HepG2 (cell line): ENCODE measurements around the gene ATP11A. TPM values are rescaled to one million over a fixed set of nuclear protein-coding genes. Genes with fewer than 3 reads are reported as not detected.

ENCODE experiments used
- CEBPG ChIP-seq: IDR thresholded peaks from 2 replicates; pipeline ENCODE4 v1.6.1; 2016
- CSRNP2 ChIP-seq: sonication (generic); formaldehyde crosslinking; conservative IDR thresholded peaks from 2 replicates; pipeline ENCODE4 v1.8.0; 2022; ENCODE audit warnings: low read depth, missing genetic modification reagents
- EED ChIP-seq: sonication (generic); formaldehyde crosslinking; IDR thresholded peaks from 2 replicates; pipeline ENCODE4 v1.5.0; 2020; ENCODE audit warnings: mild to moderate bottlenecking, missing genetic modification reagents
- FOSL2 ChIP-seq: sonication (generic); formaldehyde crosslinking; IDR thresholded peaks from 2 replicates; pipeline ENCODE4 v1.4.0; 2020; ENCODE audit warnings: missing genetic modification reagents
- FOXP1 ChIP-seq, 2 experiments: fragments of 450-650 bp in 1 of 2; IDR thresholded peaks; 2 replicates each; pipeline ENCODE4 v1.6.1; 2017 to 2018; ENCODE audit warnings: antibody characterized with exemption in 1 of 2
- HMG20A ChIP-seq: IDR thresholded peaks from 2 replicates; pipeline ENCODE4 v1.6.1; 2016; ENCODE audit warnings: borderline replicate concordance
- HNF4G ChIP-seq, 2 experiments: sonication (generic) in 1 of 2; formaldehyde crosslinking in 1 of 2; IDR thresholded peaks; 2 replicates each; pipeline versions ENCODE4 v1.4.0 to v1.6.1; 2011 to 2020; ENCODE audit warnings: borderline replicate concordance in 2 of 2, low read depth in 2 of 2, mild to moderate bottlenecking in 2 of 2, low read length in 1 of 2, missing genetic modification reagents in 1 of 2, moderate library complexity in 1 of 2
- KDM6A ChIP-seq: IDR thresholded peaks from 2 replicates; pipeline ENCODE4 v1.6.1; 2016; ENCODE audit warnings: low read depth
- MED8 ChIP-seq: sonication (generic); formaldehyde crosslinking; IDR thresholded peaks from 2 replicates; pipeline ENCODE4 v1.8.1; 2023; ENCODE audit warnings: mild to moderate bottlenecking, missing genetic modification reagents; ENCODE audit not compliant: insufficient replicate concordance
- MIER3 ChIP-seq: IDR thresholded peaks from 2 replicates; pipeline ENCODE4 v1.6.1; 2016; ENCODE audit warnings: missing compliant biosample characterization, borderline replicate concordance
- MIXL1 ChIP-seq: IDR thresholded peaks from 2 replicates; pipeline ENCODE4 v1.6.1; 2016
- MLX ChIP-seq: IDR thresholded peaks from 2 replicates; pipeline ENCODE4 v1.6.1; 2016
- MZF1 ChIP-seq: sonication (generic); formaldehyde crosslinking; IDR thresholded peaks from 2 replicates; pipeline ENCODE4 v1.8.1; 2023; ENCODE audit warnings: mild to moderate bottlenecking, missing genetic modification reagents, borderline replicate concordance
- NFYC ChIP-seq: IDR thresholded peaks from 2 replicates; pipeline ENCODE4 v1.6.1; 2016; ENCODE audit warnings: missing genetic modification reagents, missing compliant biosample characterization
- SKIL ChIP-seq: sonication (generic); formaldehyde crosslinking; IDR thresholded peaks from 2 replicates; pipeline ENCODE4 v1.8.0; 2022; ENCODE audit warnings: missing genetic modification reagents, mild to moderate bottlenecking, moderate library complexity, borderline replicate concordance
- SP4 ChIP-seq: sonication (generic); formaldehyde crosslinking; IDR thresholded peaks from 2 replicates; pipeline ENCODE4 v1.8.1; 2023; ENCODE audit warnings: mild to moderate bottlenecking, missing genetic modification reagents
- TCF7 ChIP-seq: sonication (generic); IDR thresholded peaks from 2 replicates; pipeline ENCODE4 v1.6.1; 2016; ENCODE audit warnings: antibody characterized with exemption, low read depth
- ZNF143 ChIP-seq: sonication (generic); formaldehyde crosslinking; IDR thresholded peaks from 2 replicates; pipeline ENCODE4 v1.4.0; 2020; ENCODE audit warnings: missing genetic modification reagents
- ZNF230 ChIP-seq: sonication (generic); formaldehyde crosslinking; IDR thresholded peaks from 2 replicates; pipeline ENCODE4 v1.4.0; 2020; ENCODE audit warnings: mild to moderate bottlenecking, missing genetic modification reagents
- ZNF3 ChIP-seq: IDR thresholded peaks from 2 replicates; pipeline ENCODE4 v1.7.0; 2017; ENCODE audit warnings: inconsistent platforms
- ZNF589 ChIP-seq: sonication (generic); formaldehyde crosslinking; conservative IDR thresholded peaks from 2 replicates; pipeline ENCODE4 v1.8.0; 2022; ENCODE audit warnings: mild to moderate bottlenecking, moderate library complexity, missing genetic modification reagents
- ZNF597 ChIP-seq: sonication (generic); formaldehyde crosslinking; IDR thresholded peaks from 2 replicates; pipeline ENCODE4 v1.5.0; 2020; ENCODE audit warnings: missing genetic modification reagents
- ZNF839 ChIP-seq: sonication (generic); formaldehyde crosslinking; IDR thresholded peaks from 2 replicates; pipeline ENCODE4 v1.4.0; 2020; ENCODE audit warnings: missing genetic modification reagents, mild to moderate bottlenecking, borderline replicate concordance
- polyA plus RNA-seq, 8 experiments: library from polyadenylated mRNA; depleted of rRNA in 3 of 8; stranded (reverse) in 7 of 8; unstranded in 1 of 8; fragments of >200 nt; fragmentation: Illumina TruSeq in 4 of 8; extraction: Trizol in 4 of 8; gene quantifications; 2 replicates each; pipeline versions ENCODE4 v1.2.1 to v1.2.3, GENCODE V29; 2011 to 2016; ENCODE audit warnings: low read depth in 4 of 8, missing spikeins in 1 of 8, mixed read lengths in 1 of 8; ENCODE audit not compliant: insufficient read depth in 1 of 8
- total RNA-seq, 5 experiments: library from RNA; depleted of rRNA; stranded (reverse); fragments of >200 nt; fragmentation: Illumina TruSeq; extraction: Trizol; gene quantifications; 2 replicates each; pipeline ENCODE4 v1.2.3, GENCODE V29; 2016; ENCODE audit warnings: low read depth in 1 of 5
- TF ChIP-seq, protein P1 (sequence below): sonication (generic); formaldehyde crosslinking; IDR thresholded peaks from 2 replicates; pipeline ENCODE4 v1.8.0; 2022; ENCODE audit warnings: missing genetic modification reagents, mild to moderate bottlenecking, borderline replicate concordance
- TF ChIP-seq, protein P2 (sequence below): sonication (generic); formaldehyde crosslinking; IDR thresholded peaks from 2 replicates; pipeline ENCODE4 v1.4.0; 2020; ENCODE audit warnings: missing genetic modification reagents

ATP11A gene
- total and polyA plus RNA-seq, 2 of the 13 experiments (the other 11 are each of a cell fraction or from before 2014, with no cell fraction given) = 18.4 to 20.1 TPM

GRCh38 chr13:112917737-112918136 is 227.9 kb downstream of the ATP11A start (continued):
- TF ChIP-seq SKIL (CRISPR knock-in tag) = no peak
- TF ChIP-seq FOSL2 (CRISPR knock-in tag) = no peak
- TF ChIP-seq KDM6A = no peak
- TF ChIP-seq CSRNP2 (CRISPR knock-in tag) = no peak
- TF ChIP-seq MED8 (CRISPR knock-in tag) = no peak
- TF ChIP-seq ZNF143 (CRISPR knock-in tag) = no peak
- no peak for TF ChIP-seq CEBPG
- no peak for TF ChIP-seq SP4
- TF ChIP-seq HMG20A (CRISPR knock-in tag) = no peak
- no peak for TF ChIP-seq NFYC (CRISPR knock-in tag)
- TF ChIP-seq, protein P1, sequence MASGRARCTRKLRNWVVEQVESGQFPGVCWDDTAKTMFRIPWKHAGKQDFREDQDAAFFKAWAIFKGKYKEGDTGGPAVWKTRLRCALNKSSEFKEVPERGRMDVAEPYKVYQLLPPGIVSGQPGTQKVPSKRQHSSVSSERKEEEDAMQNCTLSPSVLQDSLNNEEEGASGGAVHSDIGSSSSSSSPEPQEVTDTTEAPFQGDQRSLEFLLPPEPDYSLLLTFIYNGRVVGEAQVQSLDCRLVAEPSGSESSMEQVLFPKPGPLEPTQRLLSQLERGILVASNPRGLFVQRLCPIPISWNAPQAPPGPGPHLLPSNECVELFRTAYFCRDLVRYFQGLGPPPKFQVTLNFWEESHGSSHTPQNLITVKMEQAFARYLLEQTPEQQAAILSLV (CRISPR knock-in tag) = no peak
- TF ChIP-seq EED (CRISPR knock-in tag) = no peak
- TF ChIP-seq ZNF3 (CRISPR knock-in tag) = no peak
- TF ChIP-seq MLX (CRISPR knock-in tag) = no peak
- 0 out of 2 replicates have a peak, but pooled peaks have one; percentile 30 for TF ChIP-seq MIXL1
- no peak for TF ChIP-seq ZNF589
- no peak for TF ChIP-seq MZF1
- TF ChIP-seq MIER3 (CRISPR knock-in tag) = no peak
- no peak for TF ChIP-seq ZNF839 (CRISPR knock-in tag)
- no peak for TF ChIP-seq ZNF230 (CRISPR knock-in tag)
- no peak for TF ChIP-seq FOXP1 (IDR thresholded peaks at IDR 0.05)
- TF ChIP-seq FOXP1 (CRISPR knock-in tag; IDR thresholded peaks at IDR 0.05) = no peak
- no peak for TF ChIP-seq ZNF597 (CRISPR knock-in tag)
- TF ChIP-seq HNF4G (IDR thresholded peaks at IDR 0.05; ENCODE audit: borderline replicate concordance, low read depth, low read length) = peak; percentile 77
- peak; percentile 54; the same call in 1 of the 2 replicates for TF ChIP-seq HNF4G (CRISPR knock-in tag; IDR thresholded peaks at IDR 0.05; ENCODE audit: borderline replicate concordance, low read depth)
- TF ChIP-seq, protein P2, sequence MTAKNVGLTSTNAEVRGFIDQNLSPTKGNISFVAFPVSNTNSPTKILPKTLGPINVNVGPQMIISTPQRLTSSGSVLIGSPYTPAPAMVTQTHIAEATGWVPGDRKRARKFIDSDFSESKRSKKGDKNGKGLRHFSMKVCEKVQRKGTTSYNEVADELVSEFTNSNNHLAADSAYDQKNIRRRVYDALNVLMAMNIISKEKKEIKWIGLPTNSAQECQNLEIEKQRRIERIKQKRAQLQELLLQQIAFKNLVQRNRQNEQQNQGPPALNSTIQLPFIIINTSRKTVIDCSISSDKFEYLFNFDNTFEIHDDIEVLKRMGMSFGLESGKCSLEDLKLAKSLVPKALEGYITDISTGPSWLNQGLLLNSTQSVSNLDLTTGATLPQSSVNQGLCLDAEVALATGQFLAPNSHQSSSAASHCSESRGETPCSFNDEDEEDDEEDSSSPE = no peak
- 0 out of 2 replicates have a peak, but pooled peaks have one; percentile 13 for TF ChIP-seq TCF7
